ENCODE results near the gene HSPA4.
A peak's percentile ranks its signal among the peaks of the same experiment; 100 is the strongest.
"Not testable (repeated sequence)": the region's sequence is repeated elsewhere in the genome, so short reads cannot be mapped to it uniquely, and the experiment has no call there.

Gene HSPA4

DNA sequence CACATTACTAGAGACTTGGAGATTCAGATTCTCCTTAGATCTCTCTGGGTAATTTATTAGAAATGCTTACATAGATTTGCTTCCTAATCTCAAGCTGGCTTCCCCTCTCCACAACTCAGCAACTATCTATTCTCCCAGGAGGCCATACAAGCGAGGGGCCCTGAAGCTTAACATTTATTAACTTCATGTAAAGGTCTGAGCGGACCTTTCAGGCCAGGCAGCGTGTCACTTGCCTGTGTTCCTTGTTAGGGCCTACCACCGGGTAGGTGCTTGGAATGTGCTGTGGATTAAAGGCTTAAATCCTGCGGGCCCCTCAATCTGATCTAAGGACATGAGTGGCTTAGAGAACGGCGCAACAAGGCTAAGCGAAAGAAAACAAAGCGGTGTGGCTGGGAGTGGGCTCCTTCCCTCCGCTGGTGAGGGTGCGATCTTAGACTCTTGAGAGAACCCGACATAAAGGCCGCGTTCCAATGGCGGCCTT lies 712 bp upstream of the HSPA4 start:
- no peak for DNase-seq

- peak; percentile 48 for DNase-seq
Measured at GRCh38 chr5:133052317-133053175, 733 bp downstream of the HSPA4 start.

- no peak for DNase-seq
Measured at GRCh38 chr5:133053448-133053847, 1.6 kb downstream of the HSPA4 start.

GRCh38 chr5:133054697-133055471 lies 3.1 kb downstream of the HSPA4 start:
- DNase-seq: no peak

DNA sequence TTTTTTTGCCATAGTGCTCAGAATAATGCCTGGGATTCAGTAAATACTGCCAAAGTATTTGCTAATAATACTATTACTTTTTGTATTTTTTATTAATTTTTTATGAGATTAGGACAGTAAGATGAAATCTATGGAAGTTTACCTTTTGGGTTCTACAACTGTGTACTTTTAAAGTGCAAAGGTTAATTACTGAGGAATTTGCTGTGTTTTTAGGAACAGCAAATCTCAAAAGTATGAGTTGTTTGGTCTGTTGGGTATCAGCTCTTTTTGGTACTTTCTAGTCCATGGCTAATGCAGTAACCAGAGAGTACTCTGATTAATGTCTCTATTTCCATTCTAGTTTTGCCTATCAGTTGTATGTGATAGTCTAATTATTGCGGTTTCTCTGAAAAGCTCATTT lies 5.1 kb downstream of the HSPA4 start:
- DNase-seq: no peak

- DNase-seq: no peak
Measured at GRCh38 chr5:133059621-133060020, 7.8 kb downstream of the HSPA4 start.

DNA sequence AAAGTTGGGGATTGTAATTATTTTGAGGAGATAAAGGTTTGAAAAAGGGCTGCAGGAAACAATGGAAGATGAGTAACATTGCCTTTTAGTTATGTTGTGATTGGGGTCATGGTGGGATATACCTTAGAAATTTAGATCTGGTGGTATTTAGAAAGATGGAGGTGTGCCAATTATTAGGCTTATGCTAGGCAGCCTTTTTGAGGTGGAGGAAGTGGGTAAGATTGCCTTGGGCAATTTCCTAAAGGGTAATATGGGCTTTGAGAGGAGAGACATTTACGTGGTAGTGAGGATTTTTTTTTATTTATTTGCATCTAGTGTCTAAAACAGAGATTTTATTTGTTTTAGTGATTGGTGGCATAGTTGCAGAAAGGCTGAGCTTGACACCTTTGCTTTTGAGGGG lies 10.5 kb downstream of the HSPA4 start:
- DNase-seq: no peak

- no peak for DNase-seq
Measured at GRCh38 chr5:133063965-133064364, 12.2 kb downstream of the HSPA4 start.

- no peak for DNase-seq
Measured at GRCh38 chr5:133065471-133065870, 13.7 kb downstream of the HSPA4 start.

- no peak for DNase-seq
Measured at GRCh38 chr5:133066045-133066444, 14.2 kb downstream of the HSPA4 start.

GRCh38 chr5:133072021-133072420 lies 20.2 kb downstream of the HSPA4 start:
- DNase-seq: no peak

GRCh38 chr5:133075572-133076536 lies 24.0 kb downstream of the HSPA4 start:
- DNase-seq: no peak

DNA sequence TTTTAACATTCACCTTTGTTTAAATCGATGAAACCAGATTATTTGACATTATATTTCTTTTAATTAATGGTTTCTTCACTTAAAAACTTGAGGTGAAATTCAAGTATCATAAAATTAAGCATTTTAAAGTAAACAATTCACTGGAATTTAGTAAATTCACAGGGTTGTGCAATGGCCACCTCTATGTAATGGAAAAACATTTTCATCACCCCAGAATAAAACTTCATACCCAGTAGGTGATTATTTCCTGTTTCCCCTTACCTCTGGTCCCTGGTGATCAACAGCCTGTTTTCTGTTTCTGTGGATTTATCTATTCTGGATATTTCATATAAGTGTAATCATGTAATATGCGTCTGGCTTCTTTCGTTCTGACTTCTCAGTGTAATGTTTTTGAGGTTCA lies 27.2 kb downstream of the HSPA4 start:
- DNase-seq: no peak

DNA sequence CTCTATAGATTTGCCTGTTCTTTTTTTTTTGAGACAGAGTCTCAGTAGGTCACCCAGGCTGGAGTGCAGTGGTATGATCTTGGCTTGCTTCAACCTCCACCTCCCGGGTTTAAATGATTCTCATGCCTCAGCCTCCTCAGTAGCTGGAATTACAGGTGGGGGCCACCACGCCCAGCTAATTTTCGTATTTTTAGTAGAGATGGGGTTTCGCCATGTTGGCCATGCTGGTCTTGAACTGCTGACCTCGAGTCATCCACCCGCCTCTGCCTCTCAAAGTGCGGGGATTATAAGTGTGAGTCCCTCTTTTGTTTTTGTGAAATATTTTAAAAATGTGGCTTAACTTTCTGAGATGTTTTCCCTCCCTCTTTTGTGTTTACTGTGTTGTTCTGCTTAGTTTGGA lies 29.2 kb downstream of the HSPA4 start:
- DNase-seq: no peak

- DNase-seq: no peak
Measured at GRCh38 chr5:133081703-133082102, 29.9 kb downstream of the HSPA4 start.

DNA sequence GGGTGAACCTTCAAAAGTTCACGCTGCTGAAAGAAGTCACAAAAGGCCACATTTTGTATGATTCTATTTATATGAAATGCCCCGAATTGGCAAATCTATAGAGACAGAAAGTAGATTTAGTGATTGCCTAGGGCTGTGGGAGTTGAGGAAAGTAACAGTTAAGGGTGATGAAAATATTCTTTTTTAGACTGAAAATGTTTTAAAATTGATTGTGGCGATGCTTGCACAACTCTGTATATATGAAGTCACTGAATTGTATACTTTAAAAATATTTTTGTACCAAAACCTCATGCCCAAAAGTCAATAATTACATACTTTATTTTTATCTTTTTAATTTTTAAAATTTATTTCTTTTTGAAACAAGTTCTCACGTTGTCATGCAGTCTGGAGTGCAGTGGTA lies 30.3 kb downstream of the HSPA4 start:
- DNase-seq: no peak

GRCh38 chr5:133083901-133084300 lies 32.1 kb downstream of the HSPA4 start:
- no peak for DNase-seq

DNA sequence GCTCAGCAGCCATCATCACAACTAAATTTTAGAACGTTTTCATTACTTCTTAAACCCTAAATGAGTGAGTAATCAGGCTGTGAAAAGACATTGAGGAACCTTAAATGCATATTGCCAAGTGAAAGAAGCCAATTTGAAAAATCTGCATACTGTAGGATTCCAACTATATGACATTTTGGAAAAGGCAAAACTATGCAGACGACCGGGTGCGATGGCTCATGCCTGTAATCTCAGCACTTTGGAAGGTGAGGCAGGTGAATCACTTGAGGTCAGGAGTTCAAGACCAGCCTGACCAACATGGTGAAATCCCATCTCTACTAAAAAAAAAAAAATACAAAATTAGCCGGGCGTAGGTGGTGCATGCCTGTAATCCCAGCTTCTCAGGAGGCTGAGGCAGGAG lies 33.4 kb downstream of the HSPA4 start:
- DNase-seq: not testable (repeated sequence)

- no peak for DNase-seq
Measured at GRCh38 chr5:133086366-133086875, 34.6 kb downstream of the HSPA4 start.

DNA sequence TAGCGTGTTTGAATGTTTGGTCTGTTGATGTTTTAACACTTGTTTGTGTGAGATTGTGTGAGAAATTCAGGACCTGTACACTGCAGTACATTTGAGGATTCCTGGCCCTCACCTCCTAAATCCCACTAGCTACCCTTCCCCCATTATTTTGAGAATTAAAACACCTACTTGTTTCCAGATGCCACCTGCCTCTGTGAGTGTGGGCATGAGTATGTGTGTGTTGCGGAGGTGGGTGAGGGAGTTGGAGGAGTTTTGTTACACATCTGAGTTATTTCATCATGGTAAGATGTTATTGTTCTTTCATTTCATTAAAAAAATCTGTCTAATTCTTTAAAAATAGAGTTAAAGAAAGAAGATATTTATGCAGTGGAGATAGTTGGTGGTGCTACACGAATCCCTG lies 36.3 kb downstream of the HSPA4 start:
- DNase-seq: no peak

GRCh38 chr5:133091034-133091433 lies 39.2 kb downstream of the HSPA4 start:
- no peak for DNase-seq

DNA sequence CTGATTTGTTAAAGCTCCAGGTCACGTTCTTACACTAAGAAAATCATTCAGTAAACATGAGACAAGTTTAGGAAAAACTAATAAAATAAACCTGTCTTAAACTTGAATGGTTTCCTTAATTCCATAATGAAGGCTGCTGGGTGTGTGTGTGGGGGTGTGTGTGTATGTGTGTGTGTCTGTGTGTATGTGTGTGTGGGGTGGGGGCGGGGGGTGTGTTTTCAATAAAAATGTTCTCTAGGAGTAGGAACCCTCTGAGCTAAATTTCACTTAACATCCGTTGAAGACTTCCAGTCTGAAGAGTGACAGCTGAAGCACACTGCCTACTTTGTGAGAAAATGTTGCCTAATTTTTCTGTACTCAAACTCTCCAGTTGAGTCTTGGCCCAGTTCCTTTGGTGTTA lies 54.5 kb downstream of the HSPA4 start:
- no peak for DNase-seq
